ENCODE results near the gene C1orf116.
"Not testable (repeated sequence)": the region's sequence is repeated elsewhere in the genome, so short reads cannot be mapped to it uniquely, and the experiment has no call there.

C1orf116 gene

DNA sequence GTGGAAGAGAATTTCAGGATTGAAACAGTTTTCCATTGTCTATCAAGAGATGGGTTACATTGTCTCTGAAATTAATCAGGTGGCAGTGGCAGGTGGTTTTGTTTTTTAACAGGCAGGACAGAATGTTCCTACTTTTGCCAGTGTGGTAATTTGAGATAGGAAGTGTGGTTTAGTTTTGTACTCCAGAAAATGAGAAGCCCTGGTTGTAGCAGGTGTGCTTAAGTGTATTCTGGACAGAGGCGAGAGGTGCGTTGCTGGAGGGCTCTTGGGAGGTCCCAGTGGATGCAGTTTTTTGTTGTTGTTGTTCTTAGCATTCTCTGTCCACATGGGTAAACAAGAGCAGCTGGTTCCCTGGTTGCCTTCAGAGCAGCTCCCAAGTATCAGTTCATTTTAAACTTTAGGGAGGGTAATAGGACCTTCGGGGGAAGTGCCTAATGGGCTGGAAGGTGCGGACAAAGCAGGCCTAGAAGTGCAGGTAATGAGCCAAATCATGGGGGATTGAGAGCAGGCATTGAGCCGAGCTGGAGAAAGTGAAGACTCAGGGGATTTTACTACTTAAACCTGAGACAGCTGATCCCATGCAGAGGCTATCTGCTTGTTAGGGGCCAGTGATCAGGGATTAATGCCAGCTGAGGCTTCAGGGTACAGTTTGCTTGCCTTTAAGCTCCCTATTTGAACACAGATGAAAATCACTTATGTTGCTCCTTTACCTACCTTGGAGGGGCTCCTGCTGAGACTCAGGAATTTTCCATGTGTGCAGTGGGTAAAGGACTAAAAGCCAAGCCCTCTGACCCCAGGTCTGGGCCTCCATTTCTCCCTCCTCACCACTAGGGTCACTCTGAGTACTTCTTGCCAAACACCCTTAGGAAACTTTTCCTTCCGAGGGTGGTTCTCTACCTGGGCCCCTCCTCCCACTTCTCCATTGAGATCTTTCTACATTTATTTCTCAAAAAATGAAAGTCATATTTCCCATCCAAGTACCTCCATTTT lies 26.6 kb upstream of the C1orf116 start:
- no peak for DNase-seq (ENCODE audit: low read depth in 2 of 2)

DNA sequence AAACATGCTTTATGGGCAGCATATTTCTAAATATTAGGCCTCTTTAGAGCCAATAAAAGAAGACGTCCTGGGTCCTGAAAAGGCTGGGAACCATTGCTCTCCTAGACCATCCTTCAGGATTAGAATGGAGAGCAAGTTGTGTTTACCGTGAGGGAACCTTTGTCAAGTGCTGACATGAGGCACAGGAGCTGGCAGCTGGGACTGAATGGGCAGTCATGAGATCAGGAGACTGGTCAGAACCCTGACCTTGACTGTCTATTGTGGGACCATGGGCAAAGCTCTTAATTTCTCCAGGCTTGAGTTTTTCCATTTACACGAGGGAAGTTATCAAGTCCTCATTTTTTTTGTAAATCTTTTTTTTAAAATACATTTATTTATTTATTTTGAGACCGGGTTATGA lies 25.7 kb upstream of the C1orf116 start:
- no peak for DNase-seq (ENCODE audit: low read depth in 2 of 2)

DNA sequence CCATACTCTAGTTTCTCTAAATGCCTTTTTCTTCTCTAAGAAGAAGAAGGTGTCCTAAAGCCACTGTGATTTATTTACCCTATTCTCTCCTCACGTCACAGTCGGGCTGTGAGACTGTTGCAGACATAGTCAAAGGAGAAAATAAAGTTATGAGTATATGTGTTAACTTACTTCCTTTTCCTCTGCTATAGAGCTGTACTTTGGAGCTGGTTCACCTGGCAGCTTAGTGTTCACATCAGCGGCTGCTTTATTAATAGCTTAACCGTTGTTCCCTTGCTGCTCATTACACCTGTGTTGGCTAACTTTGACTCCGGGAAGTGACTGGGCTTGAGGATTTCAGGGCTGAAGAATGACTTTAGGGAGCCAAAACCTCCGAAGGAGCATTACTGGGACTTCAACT lies 24.1 kb upstream of the C1orf116 start:
- no peak for DNase-seq (ENCODE audit: low read depth in 2 of 2)

GRCh38 chr1:207055386-207056001 lies 22.9 kb upstream of the C1orf116 start:
- DNase-seq (ENCODE audit: low read depth in 2 of 2), result no peak

DNA sequence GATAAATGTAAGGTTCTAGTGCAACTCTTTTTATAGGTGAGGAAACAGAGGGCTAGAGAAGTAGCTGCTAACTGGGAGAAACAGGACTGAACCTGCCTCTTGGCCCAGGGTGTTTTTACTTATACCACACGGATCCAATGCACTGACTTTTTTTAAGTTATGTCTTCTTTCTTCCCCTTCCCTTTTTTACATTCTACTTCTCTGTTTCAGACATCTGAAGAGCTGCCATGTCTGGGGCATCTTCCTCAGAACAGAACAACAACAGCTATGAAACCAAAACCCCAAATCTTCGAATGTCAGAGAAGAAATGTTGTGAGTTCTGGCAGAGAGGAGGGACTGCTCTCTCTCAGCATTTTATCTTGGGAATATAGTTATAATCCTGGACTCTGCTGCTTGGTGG lies 21.9 kb upstream of the C1orf116 start:
- no peak for DNase-seq (ENCODE audit: low read depth in 2 of 2)

DNA sequence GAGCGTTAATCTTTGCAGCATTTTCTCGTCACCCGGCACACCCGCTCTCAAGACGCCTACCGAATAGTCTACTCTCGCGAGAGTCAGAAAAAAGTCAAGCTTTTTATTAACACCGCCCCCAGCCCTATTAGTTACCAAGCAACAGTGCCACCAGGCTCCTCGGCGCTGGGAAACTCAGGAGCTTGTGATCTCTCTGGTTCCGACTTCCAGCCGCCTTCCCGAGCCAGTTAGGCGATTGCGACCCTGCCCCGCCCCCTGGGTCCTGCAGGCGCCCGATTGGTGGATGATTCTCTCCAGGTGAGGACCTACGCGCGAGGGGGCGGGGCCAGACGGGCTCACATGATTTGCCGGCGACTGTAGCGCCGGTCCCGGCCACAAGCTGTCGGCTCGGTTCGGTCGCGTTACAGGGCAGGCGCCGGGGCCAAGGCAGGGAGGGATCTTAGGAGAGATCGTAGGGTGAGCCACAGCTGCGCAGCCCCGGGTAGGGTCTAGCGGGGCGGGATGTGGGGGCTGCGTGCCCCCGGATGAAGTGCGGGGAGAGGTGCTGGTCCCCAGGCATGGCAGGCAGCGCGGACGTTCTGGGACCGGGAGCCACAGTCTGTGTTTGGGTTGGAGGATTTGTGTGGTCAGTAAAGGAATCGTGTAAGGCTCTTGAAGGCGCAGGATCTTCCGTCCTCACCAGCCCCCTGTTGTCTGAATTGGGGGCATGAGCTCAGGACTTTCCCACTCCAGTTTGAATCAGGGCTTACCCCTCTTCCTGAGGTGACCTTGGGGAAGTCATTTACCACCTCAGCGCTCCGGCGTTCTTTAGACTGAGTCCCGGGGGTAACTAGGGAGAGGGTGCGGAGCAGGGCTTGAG lies 20.6 kb upstream of the C1orf116 start, which contains the start of gene PFKFB2:
TSS of gene PFKFB2 (plus strand) at position 365 of the 859 bp plus-strand sequence. CDS start 1,443 bp downstream, outside the sequence.
- DNase-seq (ENCODE audit: low read depth in 2 of 2), result peak; percentile 89

GRCh38 chr1:207051191-207051943 lies 18.8 kb upstream of the C1orf116 start, which contains the start of gene YOD1:
Gene YOD1 (minus strand): TSS chr1:207051208. CDS start chr1:207051030, 178 bp downstream.
- no peak for DNase-seq (ENCODE audit: low read depth in 2 of 2)

DNA sequence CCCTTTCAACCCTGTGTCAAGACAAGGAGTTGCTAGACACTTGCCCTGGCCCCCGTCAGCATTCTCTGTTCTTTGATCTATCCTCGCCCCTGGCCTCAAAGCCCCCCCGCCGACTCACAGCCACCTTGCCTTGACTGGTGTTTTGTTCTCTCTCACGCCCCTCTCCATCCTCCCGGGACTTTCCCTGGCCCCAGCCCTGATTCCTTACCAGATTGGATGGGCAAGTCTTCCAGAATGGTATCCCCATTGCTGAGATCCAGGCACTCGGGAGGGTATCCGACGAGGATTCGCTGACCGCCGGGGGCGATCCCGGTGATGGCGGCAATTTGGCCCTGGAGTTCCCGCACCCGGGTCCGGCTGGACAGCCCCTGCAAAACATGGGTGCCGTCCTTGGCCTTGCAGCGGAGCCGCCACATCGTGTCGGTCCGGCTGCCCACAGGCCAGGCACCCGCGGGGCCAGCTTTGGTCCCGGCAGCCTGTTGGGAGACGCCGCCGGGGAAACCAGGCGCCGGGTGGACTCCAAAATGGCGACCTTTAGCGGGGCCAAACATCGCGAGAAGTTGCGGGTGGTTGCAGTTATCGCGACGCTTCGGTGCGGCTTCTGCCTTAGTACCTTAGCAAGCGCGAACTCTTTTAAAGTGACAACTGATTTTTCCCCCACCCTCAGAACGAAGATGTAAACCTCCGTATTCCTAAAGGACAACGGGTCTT lies 18.1 kb upstream of the C1orf116 start:
- peak; percentile 74 to 81 for DNase-seq (ENCODE audit: low read depth in 2 of 2)

DNA sequence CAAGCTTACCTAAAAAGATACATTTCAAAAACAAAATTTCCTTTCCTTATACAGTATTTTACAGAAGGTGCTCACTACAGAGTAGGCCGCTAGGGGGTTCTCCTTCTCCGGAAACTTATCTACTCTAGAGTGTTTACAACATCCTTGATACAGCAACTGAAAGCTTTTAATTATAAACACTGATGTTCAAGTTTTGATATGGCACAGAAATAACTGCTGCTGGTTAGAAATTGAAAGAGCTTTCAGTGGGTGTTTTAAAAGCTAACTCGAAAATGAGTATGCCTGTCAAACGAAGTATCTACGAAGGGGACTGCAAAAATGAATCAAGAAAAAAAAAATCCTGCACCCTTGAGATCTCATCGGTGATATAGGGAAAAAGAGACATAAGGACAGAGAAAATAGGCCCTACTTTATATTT lies 17.4 kb upstream of the C1orf116 start:
- DNase-seq (ENCODE audit: low read depth in 2 of 2), result peak in 1 of 2 donors; percentile 35

DNA sequence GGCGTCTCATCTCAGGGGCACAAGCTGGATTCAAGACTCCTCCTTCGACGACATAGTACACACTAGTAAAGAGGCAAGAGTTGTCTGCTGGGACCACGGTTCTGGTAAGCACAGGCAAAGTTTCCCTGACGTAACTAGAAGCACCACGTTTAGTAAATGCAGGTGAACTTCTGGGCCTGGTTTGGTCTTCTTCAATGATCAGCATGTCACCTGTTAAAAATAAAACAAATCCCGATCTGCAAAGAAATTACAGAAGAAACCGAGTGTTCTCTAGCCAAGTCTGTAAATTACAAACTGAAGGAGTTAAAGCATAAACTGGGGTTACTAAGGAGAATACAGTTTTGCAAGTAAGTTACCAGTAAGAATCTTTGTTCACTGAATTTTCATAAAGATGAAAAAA lies 17.0 kb upstream of the C1orf116 start:
- no peak for DNase-seq (ENCODE audit: low read depth in 2 of 2)

DNA sequence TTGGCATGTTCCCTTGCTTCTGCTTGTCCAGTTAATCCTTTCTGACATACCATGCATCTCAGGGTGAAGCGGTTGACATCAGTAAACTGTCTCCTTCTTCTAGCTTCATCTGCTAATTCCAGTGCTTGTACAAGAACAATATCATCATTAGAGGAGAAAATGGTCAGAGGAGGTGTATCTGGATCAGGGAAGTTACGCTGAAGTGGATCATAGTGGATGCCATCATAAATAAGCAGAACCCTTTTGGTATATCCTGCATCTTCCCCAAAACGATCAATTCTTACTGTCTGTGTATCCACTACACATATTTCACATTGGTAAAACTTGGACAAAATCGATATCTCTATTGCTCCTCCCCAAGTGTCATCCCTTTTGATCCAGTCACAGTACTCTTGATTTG lies 16.5 kb upstream of the C1orf116 start:
- no peak for DNase-seq (ENCODE audit: low read depth in 2 of 2)

- DNase-seq (ENCODE audit: low read depth in 2 of 2), result no peak
These were observed 15.5 kb upstream of the C1orf116 start for GRCh38 chr1:207048041-207048440.

GRCh38 chr1:207047505-207047904 lies 14.9 kb upstream of the C1orf116 start:
- DNase-seq (ENCODE audit: low read depth in 2 of 2), result no peak

- no peak for DNase-seq (ENCODE audit: low read depth in 2 of 2)
These were observed 12.9 kb upstream of the C1orf116 start for GRCh38 chr1:207045453-207045852.

- DNase-seq (ENCODE audit: low read depth in 2 of 2), result not testable (repeated sequence)
These were observed 8.8 kb upstream of the C1orf116 start for GRCh38 chr1:207041397-207041796.

- no peak for DNase-seq (ENCODE audit: low read depth in 2 of 2)
These were observed 7.6 kb upstream of the C1orf116 start for GRCh38 chr1:207040181-207040533.

- DNase-seq (ENCODE audit: low read depth in 2 of 2), result no peak
These were observed 7.0 kb upstream of the C1orf116 start for GRCh38 chr1:207039380-207040180.

DNA sequence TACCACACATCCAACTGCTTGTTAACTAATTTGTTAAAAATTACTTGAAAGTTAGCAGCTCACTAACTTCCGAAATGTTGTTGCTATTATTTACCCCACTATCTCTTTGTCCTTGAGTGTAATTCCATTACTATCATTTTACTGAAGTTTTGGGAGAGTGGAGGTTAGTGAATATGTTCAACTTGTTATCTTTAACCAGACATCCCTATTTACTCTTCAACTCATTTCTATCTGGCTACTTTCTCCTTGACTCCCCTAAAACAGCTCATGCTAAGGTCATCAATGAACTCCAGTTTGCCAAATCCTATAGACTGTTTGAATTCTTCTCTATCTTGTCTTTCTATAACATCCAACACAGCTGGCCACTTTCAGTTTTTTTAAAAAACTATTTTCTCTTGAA lies 4.3 kb upstream of the C1orf116 start:
- no peak for DNase-seq (ENCODE audit: low read depth in 2 of 2)

- no peak for DNase-seq (ENCODE audit: low read depth in 2 of 2)
These were observed 3.5 kb upstream of the C1orf116 start for GRCh38 chr1:207035877-207036551.

Data from stimulated activated CD8-positive, alpha-beta memory T cell treated with anti-CD3 and anti-CD28 coated beads, Interleukin-2, amount 100 ng/mL, for 1 hour (primary cell).